Liver (tissue), 9 donors: ENCODE data around the gene TAF3. TPM values are rescaled to one million over a fixed set of nuclear protein-coding genes. Genes with fewer than 3 reads are reported as not detected.

ENCODE experiments used
- DNase-seq: peaks from one replicate; pipeline ENCODE4 v3.0.0-alpha.2; 2017; ENCODE audit warnings: low spot score
- H3K27ac ChIP-seq, 2 donors: one replicate each; pipeline ENCODE4 v1.7.0; 2013; ENCODE audit warnings: inconsistent platforms in 2 of 2, low read length in 2 of 2, control low read depth in 1 of 2, low read depth in 1 of 2, mild to moderate bottlenecking in 1 of 2
- H3K27me3 ChIP-seq, 4 donors: one replicate each; pipeline versions ENCODE4 v1.6.1 to v1.7.0; 2013; ENCODE audit warnings: low read length in 3 of 4, inconsistent platforms in 1 of 4, mild to moderate bottlenecking in 1 of 4, moderate library complexity in 1 of 4; ENCODE audit not compliant: control insufficient read depth in 4 of 4, insufficient read depth in 4 of 4
- H3K36me3 ChIP-seq, 4 donors: one replicate each; pipeline versions ENCODE4 v1.6.1 to v1.7.0; 2013; ENCODE audit warnings: low read length in 3 of 4, mild to moderate bottlenecking in 3 of 4, low read depth in 1 of 4, moderate library complexity in 1 of 4; ENCODE audit not compliant: control insufficient read depth in 4 of 4, insufficient read depth in 3 of 4
- H3K4me1 ChIP-seq, 4 donors: one replicate each; pipeline versions ENCODE4 v1.6.1 to v1.7.0; 2013; ENCODE audit warnings: low read length in 3 of 4, mild to moderate bottlenecking in 3 of 4, moderate library complexity in 1 of 4; ENCODE audit not compliant: control insufficient read depth in 4 of 4, insufficient read depth in 4 of 4
- H3K4me3 ChIP-seq, 3 donors: one replicate each; pipeline versions ENCODE4 v1.6.1 to v1.7.0; 2013; ENCODE audit warnings: low read length in 3 of 3, control low read depth in 1 of 3, low read depth in 1 of 3, mild to moderate bottlenecking in 1 of 3
- H3K9ac ChIP-seq, 2 donors: one replicate each; pipeline ENCODE4 v1.7.0; 2013; ENCODE audit warnings: low read length in 2 of 2, mild to moderate bottlenecking in 2 of 2, moderate library complexity in 2 of 2, control low read depth in 1 of 2, low read depth in 1 of 2
- H3K9me3 ChIP-seq, 4 donors: one replicate each; pipeline versions ENCODE4 v1.6.1 to v1.7.0; 2013; ENCODE audit warnings: low read length in 3 of 4; ENCODE audit not compliant: control insufficient read depth in 4 of 4
- FOXA1 ChIP-seq: IDR thresholded peaks from 2 replicates; pipeline ENCODE4 v1.6.1; 2016; ENCODE audit warnings: antibody characterized with exemption
- FOXA2 ChIP-seq: IDR thresholded peaks from 2 replicates; pipeline ENCODE4 v1.6.1; 2016; ENCODE audit warnings: antibody characterized with exemption
- GABPA ChIP-seq, 2 donors: IDR thresholded peaks in 1 of 2; conservative IDR thresholded peaks in 1 of 2; 2 replicates each; pipeline ENCODE4 v1.6.1; 2016; ENCODE audit warnings: antibody characterized with exemption in 2 of 2, mild to moderate bottlenecking in 1 of 2, moderate library complexity in 1 of 2
- HNF4A ChIP-seq, 2 donors: conservative IDR thresholded peaks; 2 replicates each; pipeline ENCODE4 v1.6.1; 2016; ENCODE audit warnings: antibody characterized with exemption in 2 of 2, mild to moderate bottlenecking in 2 of 2
- JUND ChIP-seq, 2 donors: IDR thresholded peaks; 2 replicates each; pipeline ENCODE4 v1.6.1; 2016; ENCODE audit warnings: antibody characterized with exemption in 2 of 2
- NR2F2 ChIP-seq: IDR thresholded peaks from 2 replicates; pipeline ENCODE4 v1.6.1; 2016; ENCODE audit warnings: antibody characterized with exemption
- RAD21 ChIP-seq, 2 donors: IDR thresholded peaks; 2 replicates each; pipeline ENCODE4 v1.6.1; 2016; ENCODE audit warnings: antibody characterized with exemption in 2 of 2, mild to moderate bottlenecking in 2 of 2
- RXRA ChIP-seq, 2 donors: IDR thresholded peaks; 2 replicates each; pipeline ENCODE4 v1.6.1; 2017 to 2018; ENCODE audit warnings: antibody characterized with exemption in 2 of 2, mild to moderate bottlenecking in 1 of 2
- SP1 ChIP-seq: IDR thresholded peaks from 2 replicates; pipeline ENCODE4 v1.6.1; 2018; ENCODE audit warnings: antibody characterized with exemption, mild to moderate bottlenecking
- TAF1 ChIP-seq: conservative IDR thresholded peaks from 2 replicates; pipeline ENCODE4 v1.6.1; 2016; ENCODE audit warnings: antibody characterized with exemption, mild to moderate bottlenecking
- YY1 ChIP-seq: IDR thresholded peaks from 2 replicates; pipeline ENCODE4 v1.6.1; 2016; ENCODE audit warnings: antibody characterized with exemption, mild to moderate bottlenecking
- WGBS: extraction: QIAGEN DNeasy Blood & Tissue Kit; methylation state at CpG from one replicate; pipeline ENCODE4 v1.1.7; 2013; 5-methylcytosine and 5-hydroxymethylcytosine counted together
- polyA plus RNA-seq, 2 donors: library from polyadenylated mRNA; stranded (reverse) in 1 of 2; unstranded in 1 of 2; fragments of 200-250 nt in 1 of 2; fragments of >200 nt in 1 of 2; fragmentation: Nextera tagmentation in 1 of 2; extraction: Ambion mirVana in 1 of 2; gene quantifications; one replicate each; pipeline versions ENCODE4 v1.2.1 to v1.2.3, GENCODE V29; 2013 to 2015
- total RNA-seq, 2 donors: library from RNA; depleted of rRNA; stranded (reverse); fragments of >200 nt; gene quantifications; one replicate each; pipeline ENCODE4 v1.2.3, GENCODE V29; 2014
- TF ChIP-seq, protein P1 (sequence below): fragments of 150-350 bp; IDR thresholded peaks from 2 replicates; pipeline ENCODE4 v1.5.1; 2017; ENCODE audit warnings: improper control_type of control experiment, low read depth, low read length; ENCODE audit not compliant: missing input control
- TF ChIP-seq, protein P2 (sequence below): IDR thresholded peaks from 2 replicates; pipeline ENCODE4 v1.6.1; 2016; ENCODE audit warnings: antibody characterized with exemption, mild to moderate bottlenecking
- donor health status: healthy.
- donor health status: healthy.
- donor health status: healthy.
- donor health status: healthy.
- donor health status: healthy.

The TAF3 gene
- total and polyA plus RNA-seq, 4 donors, result 1.5 to 3.6 (median 1.9) TPM

DNA sequence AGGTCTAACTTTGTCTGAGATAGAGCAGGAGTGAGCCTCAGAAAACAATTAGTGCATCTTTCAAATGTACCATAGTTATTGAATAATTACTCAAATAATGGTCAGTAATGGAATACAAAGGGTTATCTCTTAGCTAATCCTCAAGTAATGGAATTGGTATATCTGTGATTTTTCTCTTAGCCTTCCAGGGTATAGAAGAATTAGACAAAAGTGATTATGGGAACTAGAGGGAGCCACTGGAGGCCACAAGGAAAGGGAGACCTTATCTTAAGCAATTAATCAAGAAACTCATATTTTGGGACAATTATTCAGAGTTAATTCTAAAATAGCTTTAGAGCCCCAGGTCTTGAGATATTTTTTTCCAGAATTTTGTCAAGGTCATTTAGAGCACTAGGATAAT lies 126.2 kb downstream of the TAF3 start:
- no peak for TF ChIP-seq FOXA1
- no peak for TF ChIP-seq RXRA (IDR thresholded peaks at IDR 0.05)
- TF ChIP-seq SP1, result no peak
- TF ChIP-seq TAF1, result no peak

DNA sequence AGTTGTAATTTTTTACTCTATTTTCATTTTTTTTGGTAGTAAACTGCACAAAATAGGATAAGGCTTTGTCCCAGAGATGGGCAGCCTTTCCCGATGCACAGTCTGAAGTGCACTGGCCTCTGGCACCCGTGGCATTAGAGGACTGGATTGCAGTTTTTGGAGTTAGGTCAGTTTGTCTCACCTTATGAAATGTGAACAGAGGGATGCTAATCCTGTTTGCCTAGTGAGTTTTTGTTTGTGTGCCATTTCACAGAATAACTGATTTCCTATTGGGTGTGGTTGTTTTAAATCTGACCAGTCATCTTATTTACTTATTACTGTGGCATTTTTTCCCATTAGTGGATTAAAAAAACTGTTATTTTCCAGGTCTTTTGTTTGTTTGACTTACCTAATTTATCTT lies 126.7 kb downstream of the TAF3 start:
- H3K27me3 ChIP-seq, result no peaks in the 10 kb centered on the region
- no peaks in the 10 kb centered on the region for H3K4me1 ChIP-seq
- DNase-seq, result no peak
- WGBS, result 75% methylated on average over 2 of the region's 2 CpGs
- H3K9me3 ChIP-seq, result no peaks in the 10 kb centered on the region
- H3K4me3 ChIP-seq, result no peak overlapping the region
- H3K36me3 ChIP-seq, result no peaks in the 10 kb centered on the region
- no peak overlapping the region for H3K9ac ChIP-seq
- TF ChIP-seq HNF4A (conservative IDR thresholded peaks at IDR 0.05) (no peak), YY1 (no peak), TAF1 (no peak), JUND (IDR thresholded peaks at IDR 0.05) (no peak), SP1 (no peak), FOXA2 (no peak), RAD21 (IDR thresholded peaks at IDR 0.05) (no peak)
- TF ChIP-seq, protein P1, sequence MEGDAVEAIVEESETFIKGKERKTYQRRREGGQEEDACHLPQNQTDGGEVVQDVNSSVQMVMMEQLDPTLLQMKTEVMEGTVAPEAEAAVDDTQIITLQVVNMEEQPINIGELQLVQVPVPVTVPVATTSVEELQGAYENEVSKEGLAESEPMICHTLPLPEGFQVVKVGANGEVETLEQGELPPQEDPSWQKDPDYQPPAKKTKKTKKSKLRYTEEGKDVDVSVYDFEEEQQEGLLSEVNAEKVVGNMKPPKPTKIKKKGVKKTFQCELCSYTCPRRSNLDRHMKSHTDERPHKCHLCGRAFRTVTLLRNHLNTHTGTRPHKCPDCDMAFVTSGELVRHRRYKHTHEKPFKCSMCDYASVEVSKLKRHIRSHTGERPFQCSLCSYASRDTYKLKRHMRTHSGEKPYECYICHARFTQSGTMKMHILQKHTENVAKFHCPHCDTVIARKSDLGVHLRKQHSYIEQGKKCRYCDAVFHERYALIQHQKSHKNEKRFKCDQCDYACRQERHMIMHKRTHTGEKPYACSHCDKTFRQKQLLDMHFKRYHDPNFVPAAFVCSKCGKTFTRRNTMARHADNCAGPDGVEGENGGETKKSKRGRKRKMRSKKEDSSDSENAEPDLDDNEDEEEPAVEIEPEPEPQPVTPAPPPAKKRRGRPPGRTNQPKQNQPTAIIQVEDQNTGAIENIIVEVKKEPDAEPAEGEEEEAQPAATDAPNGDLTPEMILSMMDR, result no peak
- TF ChIP-seq, protein P2, sequence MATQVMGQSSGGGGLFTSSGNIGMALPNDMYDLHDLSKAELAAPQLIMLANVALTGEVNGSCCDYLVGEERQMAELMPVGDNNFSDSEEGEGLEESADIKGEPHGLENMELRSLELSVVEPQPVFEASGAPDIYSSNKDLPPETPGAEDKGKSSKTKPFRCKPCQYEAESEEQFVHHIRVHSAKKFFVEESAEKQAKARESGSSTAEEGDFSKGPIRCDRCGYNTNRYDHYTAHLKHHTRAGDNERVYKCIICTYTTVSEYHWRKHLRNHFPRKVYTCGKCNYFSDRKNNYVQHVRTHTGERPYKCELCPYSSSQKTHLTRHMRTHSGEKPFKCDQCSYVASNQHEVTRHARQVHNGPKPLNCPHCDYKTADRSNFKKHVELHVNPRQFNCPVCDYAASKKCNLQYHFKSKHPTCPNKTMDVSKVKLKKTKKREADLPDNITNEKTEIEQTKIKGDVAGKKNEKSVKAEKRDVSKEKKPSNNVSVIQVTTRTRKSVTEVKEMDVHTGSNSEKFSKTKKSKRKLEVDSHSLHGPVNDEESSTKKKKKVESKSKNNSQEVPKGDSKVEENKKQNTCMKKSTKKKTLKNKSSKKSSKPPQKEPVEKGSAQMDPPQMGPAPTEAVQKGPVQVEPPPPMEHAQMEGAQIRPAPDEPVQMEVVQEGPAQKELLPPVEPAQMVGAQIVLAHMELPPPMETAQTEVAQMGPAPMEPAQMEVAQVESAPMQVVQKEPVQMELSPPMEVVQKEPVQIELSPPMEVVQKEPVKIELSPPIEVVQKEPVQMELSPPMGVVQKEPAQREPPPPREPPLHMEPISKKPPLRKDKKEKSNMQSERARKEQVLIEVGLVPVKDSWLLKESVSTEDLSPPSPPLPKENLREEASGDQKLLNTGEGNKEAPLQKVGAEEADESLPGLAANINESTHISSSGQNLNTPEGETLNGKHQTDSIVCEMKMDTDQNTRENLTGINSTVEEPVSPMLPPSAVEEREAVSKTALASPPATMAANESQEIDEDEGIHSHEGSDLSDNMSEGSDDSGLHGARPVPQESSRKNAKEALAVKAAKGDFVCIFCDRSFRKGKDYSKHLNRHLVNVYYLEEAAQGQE, result no peak
- H3K27ac ChIP-seq, result no peak overlapping the region

More for the DNA sequence above, 126.2 kb downstream of the TAF3 start:
- H3K27me3 ChIP-seq, result no peaks in the 10 kb centered on the region
- H3K9me3 ChIP-seq, result no peaks in the 10 kb centered on the region
- H3K36me3 ChIP-seq, result no peaks in the 10 kb centered on the region
- no peak for DNase-seq
- no peak overlapping the region for H3K9ac ChIP-seq
- H3K4me1 ChIP-seq, result no peaks in the 10 kb centered on the region
- no peak overlapping the region for H3K4me3 ChIP-seq
- no peak overlapping the region for H3K27ac ChIP-seq

DNA sequence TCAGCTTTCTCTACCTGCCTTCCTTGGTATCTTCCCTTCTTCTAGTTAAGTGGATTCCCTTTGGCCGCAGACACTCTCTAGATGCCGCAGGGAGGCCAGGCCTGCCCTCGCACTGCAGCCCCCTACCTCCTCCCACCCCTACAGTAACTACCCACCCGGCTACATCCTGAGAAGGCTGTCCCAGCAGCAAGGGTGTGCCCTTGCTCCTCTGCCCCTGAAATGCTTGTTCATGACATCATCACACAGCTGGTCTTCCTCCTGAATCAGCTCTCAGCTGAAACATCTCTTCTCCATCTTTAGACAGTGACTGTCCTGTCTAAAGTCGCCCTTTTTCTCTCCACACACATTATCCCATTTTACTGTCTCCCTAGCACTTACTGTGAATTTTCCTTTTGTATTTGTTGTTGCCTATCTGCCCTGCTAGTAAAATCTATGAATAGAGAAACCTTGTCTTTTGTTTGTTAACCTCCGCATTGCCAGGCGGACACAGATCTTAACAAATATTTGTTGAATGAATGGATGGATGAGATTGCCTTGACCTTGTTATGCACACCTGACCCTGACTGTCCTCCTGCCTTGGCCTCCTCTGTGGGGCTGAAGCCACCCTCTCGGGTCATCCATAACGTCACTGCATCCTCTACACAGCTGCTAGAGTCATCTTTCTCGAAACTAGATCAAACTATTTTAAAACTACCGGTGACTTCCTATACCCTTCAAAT lies 127.3 kb downstream of the TAF3 start:
- no peaks in the 10 kb centered on the region for H3K27me3 ChIP-seq
- H3K36me3 ChIP-seq, result no peaks in the 10 kb centered on the region
- no peak overlapping the region for H3K9ac ChIP-seq
- no peaks in the 10 kb centered on the region for H3K9me3 ChIP-seq
- H3K27ac ChIP-seq, result no peak overlapping the region
- DNase-seq, result no peak
- no peaks in the 10 kb centered on the region for H3K4me1 ChIP-seq
- WGBS, result 91% methylated on average over 11 of the region's 11 CpGs
- H3K4me3 ChIP-seq, result no peak overlapping the region
- TF ChIP-seq, protein P2, result no peak
- TF ChIP-seq, protein P1, result no peak
- no peak for TF ChIP-seq YY1
- TF ChIP-seq GABPA (IDR thresholded peaks at IDR 0.05 in 1 of 2, conservative IDR thresholded peaks at IDR 0.05 in 1 of 2), result no peak
- no peak for TF ChIP-seq NR2F2
- no peak for TF ChIP-seq SP1
